ENCODE measurements around the gene MAGEF1.
"Not testable (repeated sequence)": the region's sequence is repeated elsewhere in the genome, so short reads cannot be mapped to it uniquely, and the experiment has no call there.

The MAGEF1 gene

GRCh38 chr3:184733971-184734608 is 22.2 kb upstream of the MAGEF1 start:
- H3K9ac ChIP-seq (ENCODE audit: low read length in 2 of 2), result no peak overlapping the region
- no peaks in the 10 kb centered on the region for H3K27me3 ChIP-seq (ENCODE audit: control insufficient read depth in 1 of 2, insufficient read depth in 2 of 2, low read length in 2 of 2)
- H3K36me3 ChIP-seq (ENCODE audit: control insufficient read depth in 2 of 2, insufficient read depth in 2 of 2, low read length in 2 of 2), result no peaks in the 10 kb centered on the region
- no peak overlapping the region for H3K4me3 ChIP-seq (ENCODE audit: low read length in 2 of 2)
- H3K4me1 ChIP-seq (ENCODE audit: control insufficient read depth, insufficient read depth, low read length), result peaks cover 8% of the 10 kb centered on the region
- H3K9me3 ChIP-seq (ENCODE audit: control insufficient read depth in 2 of 2, low read length in 2 of 2), result no peaks in the 10 kb centered on the region
- no peak overlapping the region for H3K27ac ChIP-seq (ENCODE audit: low read length)

GRCh38 chr3:184733181-184733580 is 21.3 kb upstream of the MAGEF1 start:
- no peak overlapping the region for H3K4me3 ChIP-seq (ENCODE audit: low read length in 2 of 2)
- no peaks in the 10 kb centered on the region for H3K9me3 ChIP-seq (ENCODE audit: control insufficient read depth in 2 of 2, low read length in 2 of 2)
- no peaks in the 10 kb centered on the region for H3K27me3 ChIP-seq (ENCODE audit: control insufficient read depth in 1 of 2, insufficient read depth in 2 of 2, low read length in 2 of 2)
- H3K9ac ChIP-seq (ENCODE audit: low read length in 2 of 2), result no peak overlapping the region
- no peaks in the 10 kb centered on the region for H3K36me3 ChIP-seq (ENCODE audit: control insufficient read depth in 2 of 2, insufficient read depth in 2 of 2, low read length in 2 of 2)
- H3K27ac ChIP-seq (ENCODE audit: low read length), result no peak overlapping the region
- H3K4me1 ChIP-seq (ENCODE audit: control insufficient read depth, insufficient read depth, low read length), result peaks cover 5% of the 10 kb centered on the region

- H3K4me1 ChIP-seq (ENCODE audit: control insufficient read depth, insufficient read depth, low read length), result peaks cover 4% of the 10 kb centered on the region
- H3K27ac ChIP-seq (ENCODE audit: low read length), result no peak overlapping the region
- H3K9me3 ChIP-seq (ENCODE audit: control insufficient read depth in 2 of 2, low read length in 2 of 2), result no peaks in the 10 kb centered on the region
- no peaks in the 10 kb centered on the region for H3K27me3 ChIP-seq (ENCODE audit: control insufficient read depth in 1 of 2, insufficient read depth in 2 of 2, low read length in 2 of 2)
- no peak overlapping the region for H3K4me3 ChIP-seq (ENCODE audit: low read length in 2 of 2)
- no peaks in the 10 kb centered on the region for H3K36me3 ChIP-seq (ENCODE audit: control insufficient read depth in 2 of 2, insufficient read depth in 2 of 2, low read length in 2 of 2)
- no peak overlapping the region for H3K9ac ChIP-seq (ENCODE audit: low read length in 2 of 2)
These were observed 20.1 kb upstream of the MAGEF1 start for GRCh38 chr3:184731786-184732537.

- Histone ChIP-seq H3K9ac (ENCODE audit: low read length in 2 of 2) (no peak overlapping the region), H3K36me3 (ENCODE audit: control insufficient read depth in 2 of 2, insufficient read depth in 2 of 2, low read length in 2 of 2) (no peaks in the 10 kb centered on the region), H3K9me3 (ENCODE audit: control insufficient read depth in 2 of 2, low read length in 2 of 2) (no peaks in the 10 kb centered on the region), H3K4me1 (ENCODE audit: control insufficient read depth, insufficient read depth, low read length) (peaks cover 4% of the 10 kb centered on the region), H3K27me3 (ENCODE audit: control insufficient read depth in 1 of 2, insufficient read depth in 2 of 2, low read length in 2 of 2) (no peaks in the 10 kb centered on the region), H3K4me3 (ENCODE audit: low read length in 2 of 2) (no peak overlapping the region), H3K27ac (ENCODE audit: low read length) (no peak overlapping the region)
These were observed 19.1 kb upstream of the MAGEF1 start for GRCh38 chr3:184730924-184731323.

GRCh38 chr3:184729154-184729553 is 17.3 kb upstream of the MAGEF1 start:
- H3K36me3 ChIP-seq (ENCODE audit: control insufficient read depth in 2 of 2, insufficient read depth in 2 of 2, low read length in 2 of 2); H3K9ac ChIP-seq (ENCODE audit: low read length in 2 of 2); H3K27ac ChIP-seq (ENCODE audit: low read length): not testable (repeated sequence)

GRCh38 chr3:184728010-184728527 is 16.2 kb upstream of the MAGEF1 start:
- Histone ChIP-seq H3K36me3 (ENCODE audit: control insufficient read depth in 2 of 2, insufficient read depth in 2 of 2, low read length in 2 of 2) (no peaks in the 10 kb centered on the region), H3K4me1 (ENCODE audit: control insufficient read depth, insufficient read depth, low read length) (peaks cover 4% of the 10 kb centered on the region), H3K9ac (ENCODE audit: low read length in 2 of 2) (no peak overlapping the region), H3K27ac (ENCODE audit: low read length) (no peak overlapping the region), H3K9me3 (ENCODE audit: control insufficient read depth in 2 of 2, low read length in 2 of 2) (no peaks in the 10 kb centered on the region), H3K4me3 (ENCODE audit: low read length in 2 of 2) (no peak overlapping the region), H3K27me3 (ENCODE audit: control insufficient read depth in 1 of 2, insufficient read depth in 2 of 2, low read length in 2 of 2) (no peaks in the 10 kb centered on the region)

More at GRCh38 chr3:184729154-184729553, 17.3 kb upstream of the MAGEF1 start:
- H3K27me3 ChIP-seq (ENCODE audit: control insufficient read depth in 1 of 2, insufficient read depth in 2 of 2, low read length in 2 of 2); H3K4me1 ChIP-seq (ENCODE audit: control insufficient read depth, insufficient read depth, low read length); H3K4me3 ChIP-seq (ENCODE audit: low read length in 2 of 2); H3K9me3 ChIP-seq (ENCODE audit: control insufficient read depth in 2 of 2, low read length in 2 of 2): not testable (repeated sequence)

GRCh38 chr3:184727357-184728009 is 15.6 kb upstream of the MAGEF1 start:
- H3K9ac ChIP-seq (ENCODE audit: low read length in 2 of 2), result no peak overlapping the region
- H3K27ac ChIP-seq (ENCODE audit: low read length), result no peak overlapping the region
- H3K27me3 ChIP-seq (ENCODE audit: control insufficient read depth in 1 of 2, insufficient read depth in 2 of 2, low read length in 2 of 2), result no peaks in the 10 kb centered on the region
- H3K9me3 ChIP-seq (ENCODE audit: control insufficient read depth in 2 of 2, low read length in 2 of 2), result no peaks in the 10 kb centered on the region
- H3K36me3 ChIP-seq (ENCODE audit: control insufficient read depth in 2 of 2, insufficient read depth in 2 of 2, low read length in 2 of 2), result no peaks in the 10 kb centered on the region
- H3K4me3 ChIP-seq (ENCODE audit: low read length in 2 of 2), result no peak overlapping the region
- peaks cover 4% of the 10 kb centered on the region for H3K4me1 ChIP-seq (ENCODE audit: control insufficient read depth, insufficient read depth, low read length)

GRCh38 chr3:184726497-184726896 is 14.6 kb upstream of the MAGEF1 start:
- Histone ChIP-seq H3K27ac (ENCODE audit: low read length) (no peak overlapping the region), H3K36me3 (ENCODE audit: control insufficient read depth in 2 of 2, insufficient read depth in 2 of 2, low read length in 2 of 2) (no peaks in the 10 kb centered on the region), H3K9me3 (ENCODE audit: control insufficient read depth in 2 of 2, low read length in 2 of 2) (no peaks in the 10 kb centered on the region), H3K27me3 (ENCODE audit: control insufficient read depth in 1 of 2, insufficient read depth in 2 of 2, low read length in 2 of 2) (no peaks in the 10 kb centered on the region), H3K9ac (ENCODE audit: low read length in 2 of 2) (no peak overlapping the region), H3K4me1 (ENCODE audit: control insufficient read depth, insufficient read depth, low read length) (peaks cover 4% of the 10 kb centered on the region), H3K4me3 (ENCODE audit: low read length in 2 of 2) (no peak overlapping the region)

- Histone ChIP-seq H3K27ac (ENCODE audit: low read length) (no peak overlapping the region), H3K9me3 (ENCODE audit: control insufficient read depth in 2 of 2, low read length in 2 of 2) (no peaks in the 10 kb centered on the region), H3K4me3 (ENCODE audit: low read length in 2 of 2) (no peak overlapping the region), H3K36me3 (ENCODE audit: control insufficient read depth in 2 of 2, insufficient read depth in 2 of 2, low read length in 2 of 2) (no peaks in the 10 kb centered on the region), H3K9ac (ENCODE audit: low read length in 2 of 2) (no peak overlapping the region), H3K27me3 (ENCODE audit: control insufficient read depth in 1 of 2, insufficient read depth in 2 of 2, low read length in 2 of 2) (no peaks in the 10 kb centered on the region), H3K4me1 (ENCODE audit: control insufficient read depth, insufficient read depth, low read length) (peaks cover 4% of the 10 kb centered on the region)
These were observed 13.4 kb upstream of the MAGEF1 start for GRCh38 chr3:184725176-184725719.

- Histone ChIP-seq H3K9me3 (ENCODE audit: control insufficient read depth in 2 of 2, low read length in 2 of 2) (no peaks in the 10 kb centered on the region), H3K36me3 (ENCODE audit: control insufficient read depth in 2 of 2, insufficient read depth in 2 of 2, low read length in 2 of 2) (no peaks in the 10 kb centered on the region), H3K9ac (ENCODE audit: low read length in 2 of 2) (no peak overlapping the region), H3K27ac (ENCODE audit: low read length) (no peak overlapping the region), H3K4me3 (ENCODE audit: low read length in 2 of 2) (no peak overlapping the region), H3K4me1 (ENCODE audit: control insufficient read depth, insufficient read depth, low read length) (peaks cover 4% of the 10 kb centered on the region), H3K27me3 (ENCODE audit: control insufficient read depth in 1 of 2, insufficient read depth in 2 of 2, low read length in 2 of 2) (no peaks in the 10 kb centered on the region)
These were observed 12.8 kb upstream of the MAGEF1 start for GRCh38 chr3:184724699-184725098.
